GM23248 (cell line): ENCODE measurements around the gene ZMIZ1.
A peak's percentile ranks its signal among the peaks of the same experiment; 100 is the strongest.

Experiments
- EZH2 ChIP-seq: fragments of 200-600 bp; sonication (generic); IDR thresholded peaks from 2 replicates; pipeline ENCODE4 v1.6.1; 2018; ENCODE audit warnings: antibody characterized with exemption, mild to moderate bottlenecking; ENCODE audit not compliant: insufficient read depth, poor library complexity, severe bottlenecking
- EZH2phosphoT487 ChIP-seq: fragments of 200-600 bp; sonication (generic); IDR thresholded peaks from 2 replicates; pipeline ENCODE4 v1.6.1; 2018; ENCODE audit warnings: antibody characterized with exemption, moderate library complexity, mild to moderate bottlenecking, low read depth; ENCODE audit not compliant: insufficient read depth

GRCh38 chr10:79320820-79321493, 252.2 kb downstream of the ZMIZ1 start:
- TF ChIP-seq EZH2 (no peak), EZH2phosphoT487 (0 out of 2 replicates have a peak, but pooled peaks have one; percentile 58)
